Calu3 (cell line): ENCODE results near the gene ARHGAP22. TPM values are rescaled to one million over a fixed set of nuclear protein-coding genes. Genes with fewer than 3 reads are reported as not detected.

Source experiments
- BruUV-seq: library from RNA; stranded (reverse); fragments of 400-500 nt; replicated peaks from 2 replicates; lab custom pipeline; 2021; lab: Mats Ljungman, UMichigan
- CTCF ChIA-PET: fragments of 300-600 bp; sonication (Branson Sonifier 250); formaldehyde crosslinking; loops from one replicate; lab custom pipeline; 2022; ENCODE audit warnings: antibody characterized with exemption; lab: Charles Lee
- DNase-seq: peaks from one replicate; pipeline ENCODE4 v3.0.0; 2022
- H3K27ac Mint-ChIP-seq: one replicate; pipeline ENCODE4 v1.8.0; 2022; ENCODE audit warnings: mixed read lengths; ENCODE audit not compliant: unreplicated experiment
- H3K27me3 Mint-ChIP-seq: one replicate; pipeline ENCODE4 v1.8.0; 2022; ENCODE audit warnings: mixed read lengths; ENCODE audit not compliant: unreplicated experiment
- H3K36me3 Mint-ChIP-seq: one replicate; pipeline ENCODE4 v1.8.0; 2022; ENCODE audit warnings: mild to moderate bottlenecking, moderate library complexity, mixed read lengths; ENCODE audit not compliant: insufficient read depth, unreplicated experiment
- H3K4me1 Mint-ChIP-seq: one replicate; pipeline ENCODE4 v1.8.0; 2022; ENCODE audit warnings: mild to moderate bottlenecking, low read depth, mixed read lengths; ENCODE audit not compliant: unreplicated experiment
- H3K4me3 Mint-ChIP-seq: one replicate; pipeline ENCODE4 v1.8.0; 2022; ENCODE audit warnings: mild to moderate bottlenecking, low read depth, moderate library complexity, mixed read lengths; ENCODE audit not compliant: unreplicated experiment
- H3K9me3 Mint-ChIP-seq: one replicate; pipeline ENCODE4 v1.8.0; 2022; ENCODE audit warnings: low read depth, mixed read lengths; ENCODE audit not compliant: unreplicated experiment
- intact Hi-C: fragments of 100-400 bp; cut with micrococcal nuclease; formaldehyde crosslinking; loops from one replicate; pipeline ENCODE4 v1.10.0; 2022; ENCODE audit not compliant: unreplicated experiment
- total RNA-seq: library from RNA; stranded (reverse); gene quantifications from 2 replicates; pipeline ENCODE4 v1.2.3, GENCODE V29; 2022
- TF ChIP-seq, protein P1 (sequence below): fragments of 200-600 bp; IDR thresholded peaks from one replicate; pipeline ENCODE4 v1.8.0; 2022; ENCODE audit warnings: antibody characterized with exemption; ENCODE audit not compliant: unreplicated experiment

The ARHGAP22 gene
- total RNA-seq, 1 experiment from 2014 or later, result 1.0 TPM

DNA sequence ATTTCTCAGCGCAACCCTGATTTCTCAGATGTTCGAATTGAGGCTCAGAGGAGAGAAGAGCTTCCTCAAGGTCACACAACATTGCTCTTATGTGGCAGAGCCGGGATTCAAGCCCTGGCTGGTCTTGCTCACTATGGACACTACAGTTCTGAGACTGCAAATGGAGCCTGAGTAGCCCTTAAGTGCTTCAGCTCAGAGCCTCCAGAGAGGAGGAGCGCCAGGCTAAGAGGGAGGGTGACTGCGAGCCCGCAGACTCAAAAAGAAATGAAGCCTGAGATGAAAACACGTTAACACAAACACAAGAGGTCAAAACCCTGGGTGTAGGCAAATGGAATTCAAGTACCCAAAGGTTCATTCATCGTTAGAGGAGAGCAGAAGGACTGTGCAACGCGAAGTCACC is 13.9 kb downstream of the ARHGAP22 start:
- Mint-ChIP-seq H3K36me3 (no peaks in the 10 kb centered on the region), H3K4me1 (no peaks in the 10 kb centered on the region), H3K9me3 (no peaks in the 10 kb centered on the region), H3K27me3 (peaks cover 69% of the 10 kb centered on the region), H3K27ac (no peak overlapping the region), H3K4me3 (no peak overlapping the region)
- no TSS peak for BruUV-seq
- TF ChIP-seq, protein P1, sequence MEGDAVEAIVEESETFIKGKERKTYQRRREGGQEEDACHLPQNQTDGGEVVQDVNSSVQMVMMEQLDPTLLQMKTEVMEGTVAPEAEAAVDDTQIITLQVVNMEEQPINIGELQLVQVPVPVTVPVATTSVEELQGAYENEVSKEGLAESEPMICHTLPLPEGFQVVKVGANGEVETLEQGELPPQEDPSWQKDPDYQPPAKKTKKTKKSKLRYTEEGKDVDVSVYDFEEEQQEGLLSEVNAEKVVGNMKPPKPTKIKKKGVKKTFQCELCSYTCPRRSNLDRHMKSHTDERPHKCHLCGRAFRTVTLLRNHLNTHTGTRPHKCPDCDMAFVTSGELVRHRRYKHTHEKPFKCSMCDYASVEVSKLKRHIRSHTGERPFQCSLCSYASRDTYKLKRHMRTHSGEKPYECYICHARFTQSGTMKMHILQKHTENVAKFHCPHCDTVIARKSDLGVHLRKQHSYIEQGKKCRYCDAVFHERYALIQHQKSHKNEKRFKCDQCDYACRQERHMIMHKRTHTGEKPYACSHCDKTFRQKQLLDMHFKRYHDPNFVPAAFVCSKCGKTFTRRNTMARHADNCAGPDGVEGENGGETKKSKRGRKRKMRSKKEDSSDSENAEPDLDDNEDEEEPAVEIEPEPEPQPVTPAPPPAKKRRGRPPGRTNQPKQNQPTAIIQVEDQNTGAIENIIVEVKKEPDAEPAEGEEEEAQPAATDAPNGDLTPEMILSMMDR, result no peak
- DNase-seq, result no peak
- intact Hi-C loops, result no loop called here
- CTCF ChIA-PET, result no interaction called here

DNA sequence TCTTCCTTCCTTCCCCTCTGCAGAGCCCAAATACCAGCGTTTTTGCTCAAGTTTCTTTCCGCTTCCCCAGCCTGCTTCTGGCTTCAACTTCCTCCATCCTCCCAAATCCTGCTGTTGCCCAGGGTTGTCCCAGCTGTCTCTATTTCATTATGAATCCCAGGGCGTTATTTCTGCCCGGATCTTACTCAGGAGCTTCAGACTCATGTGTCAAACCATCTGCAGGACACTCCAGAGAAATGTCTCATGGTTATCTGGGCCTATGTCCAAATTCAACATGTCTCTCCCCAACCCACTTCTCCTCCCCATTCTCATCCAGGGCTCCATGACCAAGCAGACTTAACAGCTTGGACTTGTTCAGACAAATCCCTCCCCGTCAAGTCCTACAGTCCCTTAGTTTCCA is 15.6 kb downstream of the ARHGAP22 start:
- Mint-ChIP-seq H3K27ac (no peak overlapping the region), H3K36me3 (no peaks in the 10 kb centered on the region), H3K4me1 (no peaks in the 10 kb centered on the region), H3K27me3 (peaks cover 66% of the 10 kb centered on the region), H3K4me3 (no peak overlapping the region), H3K9me3 (no peaks in the 10 kb centered on the region)
- intact Hi-C loops, result no loop called here
- TF ChIP-seq, protein P1, result no peak
- BruUV-seq, result no TSS peak
- no peak for DNase-seq
- CTCF ChIA-PET, result no interaction called here

DNA sequence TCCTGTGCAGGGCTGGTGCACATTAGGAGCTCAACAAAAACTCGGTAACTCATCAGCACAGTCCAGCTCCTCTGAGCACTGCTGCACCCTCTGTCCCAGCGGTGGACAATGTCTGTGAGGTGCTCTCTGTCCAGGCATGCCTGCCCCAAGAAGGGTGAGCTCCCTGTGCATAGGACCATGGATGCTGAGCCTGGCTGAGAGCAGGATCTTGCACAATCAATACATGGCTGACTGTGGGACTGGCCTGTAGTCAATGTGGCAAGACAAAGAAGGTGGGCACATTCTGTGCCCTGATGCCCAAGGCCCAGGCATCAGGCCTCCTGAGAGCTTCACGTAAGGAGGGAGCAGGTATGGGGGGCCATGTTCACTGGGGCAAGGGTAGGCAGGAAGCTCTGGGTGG is 17.1 kb downstream of the ARHGAP22 start:
- Mint-ChIP-seq H3K27ac (no peak overlapping the region), H3K36me3 (no peaks in the 10 kb centered on the region), H3K4me3 (no peak overlapping the region), H3K27me3 (peaks cover 72% of the 10 kb centered on the region), H3K4me1 (no peaks in the 10 kb centered on the region), H3K9me3 (no peaks in the 10 kb centered on the region)
- no peak for DNase-seq
- BruUV-seq, result no TSS peak
- TF ChIP-seq, protein P1, result no peak
- intact Hi-C loops, result no loop called here
- CTCF ChIA-PET, result interaction anchor here (0.5 kb wide), 1 partner anchor 348 kb away, joined by 3 read pairs; no protein-coding TSS in a partner anchor

DNA sequence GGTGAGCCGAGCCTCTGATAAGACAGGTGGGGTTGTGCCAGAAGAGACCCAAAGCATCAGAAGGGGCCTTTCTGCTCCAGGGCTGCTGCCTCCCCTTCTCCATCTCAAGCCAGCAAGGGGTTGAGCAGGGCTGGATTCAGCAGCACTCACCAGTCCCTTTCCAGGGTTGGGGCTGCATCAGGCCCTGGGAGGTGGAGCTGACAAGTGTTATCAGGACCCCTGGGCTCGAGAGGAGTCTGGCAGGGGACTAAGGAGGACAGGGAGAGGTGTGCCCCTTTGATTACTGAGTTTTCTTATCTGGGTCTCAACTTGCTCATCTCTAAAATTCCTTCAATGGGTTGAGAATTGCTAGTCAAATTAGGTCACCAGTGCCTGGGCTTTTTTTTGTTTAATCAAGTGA is 17.8 kb downstream of the ARHGAP22 start:
- H3K4me1 Mint-ChIP-seq, result no peaks in the 10 kb centered on the region
- intact Hi-C loops, result no loop called here
- no peak overlapping the region for H3K4me3 Mint-ChIP-seq
- no peak overlapping the region for H3K27ac Mint-ChIP-seq
- DNase-seq, result no peak
- H3K27me3 Mint-ChIP-seq, result peaks cover 72% of the 10 kb centered on the region
- CTCF ChIA-PET, result no interaction called here
- H3K36me3 Mint-ChIP-seq, result no peaks in the 10 kb centered on the region
- no peaks in the 10 kb centered on the region for H3K9me3 Mint-ChIP-seq
- TF ChIP-seq, protein P1, result no peak
- BruUV-seq, result no TSS peak
